ENCODE results near the gene RITA1. TPM values are rescaled to one million over a fixed set of nuclear protein-coding genes. Genes with fewer than 3 reads are reported as not detected.
A peak's percentile ranks its signal among the peaks of the same experiment; 100 is the strongest.

Gene RITA1
- total and polyA plus RNA-seq, 2 donors from 2014 or later: 14.6 to 31.6 TPM

- DNase-seq (no peak), FAIRE-seq (no peak)
- intact Hi-C loops (cut with DNase I): no loop called here
- peaks cover 0 to under 1% (median 0%) of the 10 kb centered on the region in 3 donors for H3K9me3 ChIP-seq (ENCODE audit: control insufficient read depth in 2 of 3, insufficient read depth in 1 of 3, low read length in 3 of 3)
- no peak for TF ChIP-seq CTCF (IDR thresholded peaks at IDR 0.05; ENCODE audit: borderline replicate concordance, extremely low read depth, insufficient read depth)
- H3K27me3 ChIP-seq (ENCODE audit: control insufficient read depth, insufficient read depth, low read length): peaks cover 2% of the 10 kb centered on the region
- peaks cover 0 to 7% (median 0%) of the 10 kb centered on the region in 3 donors for H3K4me1 ChIP-seq (ENCODE audit: control insufficient read depth in 2 of 3, insufficient read depth in 2 of 3, low read depth in 1 of 3, low read length in 3 of 3)
- no peak overlapping the region for H3K27ac ChIP-seq (ENCODE audit: low read depth in 2 of 2, low read length in 2 of 2)
- no peak overlapping the region for H3K9ac ChIP-seq (ENCODE audit: low read length in 3 of 3)
- H3K4me3 ChIP-seq (ENCODE audit: low read length in 3 of 3): peak overlapping the region in 1 of 3 donors; percentile 44
- no peaks in the 10 kb centered on the region for H3K36me3 ChIP-seq (ENCODE audit: control insufficient read depth in 2 of 3, insufficient read depth in 3 of 3, low read length in 3 of 3)
Measured at GRCh38 chr12:113152196-113152834, 33.2 kb upstream of the RITA1 start.

GRCh38 chr12:113152835-113153814 lies 32.4 kb upstream of the RITA1 start:
- DNase-seq (peak; percentile 78 to 90 (median 89)), FAIRE-seq (no peak)
- TF ChIP-seq CTCF (IDR thresholded peaks at IDR 0.05; ENCODE audit: borderline replicate concordance, extremely low read depth, insufficient read depth): peak; percentile 66
- Histone ChIP-seq H3K27me3 (ENCODE audit: control insufficient read depth, insufficient read depth, low read length) (peaks cover 2% of the 10 kb centered on the region), H3K27ac (ENCODE audit: low read depth in 2 of 2, low read length in 2 of 2) (no peak overlapping the region), H3K9me3 (ENCODE audit: control insufficient read depth in 2 of 3, insufficient read depth in 1 of 3, low read length in 3 of 3) (no peaks in the 10 kb centered on the region), H3K4me3 (ENCODE audit: low read length in 3 of 3) (peak overlapping the region in 1 of 3 donors; percentile 44), H3K4me1 (ENCODE audit: control insufficient read depth in 2 of 3, insufficient read depth in 2 of 3, low read depth in 1 of 3, low read length in 3 of 3) (peaks cover 0 to 7% (median 0%) of the 10 kb centered on the region in 3 donors), H3K36me3 (ENCODE audit: control insufficient read depth in 2 of 3, insufficient read depth in 3 of 3, low read length in 3 of 3) (peaks cover 0 to 5% (median 0%) of the 10 kb centered on the region in 3 donors), H3K9ac (ENCODE audit: low read length in 3 of 3) (peak overlapping the region in 1 of 3 donors; percentile 26)
- intact Hi-C loops (cut with DNase I): no loop called here

DNA sequence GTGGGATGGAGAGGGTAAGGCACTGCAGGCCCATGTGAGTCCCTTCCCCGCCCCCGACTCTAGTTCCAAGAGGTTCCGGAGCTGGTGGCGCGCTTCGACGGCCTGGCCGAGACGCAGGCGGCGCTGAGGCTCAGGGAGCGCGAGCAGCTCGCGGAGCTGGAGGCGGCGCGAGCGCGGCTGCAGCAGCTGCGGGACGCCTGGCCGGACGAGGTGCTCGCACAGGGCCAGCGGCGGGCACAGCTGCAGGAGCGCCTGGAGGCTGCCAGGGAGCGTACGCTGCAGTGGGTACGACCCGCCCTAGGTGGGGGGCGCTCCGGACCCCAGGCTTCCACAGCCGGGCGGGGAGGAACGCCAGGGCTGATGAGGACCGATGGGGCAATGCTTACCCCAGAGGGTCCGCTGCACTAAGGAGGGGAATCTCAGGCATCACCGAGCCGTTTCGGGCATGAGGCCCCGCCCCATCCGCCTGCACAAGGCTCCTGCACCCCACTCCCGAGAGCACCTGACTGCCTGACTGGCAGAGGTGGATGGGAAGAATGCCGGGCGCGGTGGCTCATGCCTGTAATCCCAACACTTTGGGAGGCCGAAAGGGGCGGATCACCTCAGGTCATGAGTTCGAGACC lies 31.1 kb upstream of the RITA1 start:
- intact Hi-C loops (cut with DNase I): no loop called here
- Histone ChIP-seq H3K4me3 (ENCODE audit: low read length in 3 of 3) (no peak overlapping the region), H3K9me3 (ENCODE audit: control insufficient read depth in 2 of 3, insufficient read depth in 1 of 3, low read length in 3 of 3) (no peaks in the 10 kb centered on the region), H3K27ac (ENCODE audit: low read depth in 2 of 2, low read length in 2 of 2) (no peak overlapping the region), H3K9ac (ENCODE audit: low read length in 3 of 3) (no peak overlapping the region), H3K27me3 (ENCODE audit: control insufficient read depth, insufficient read depth, low read length) (peaks cover 2% of the 10 kb centered on the region), H3K4me1 (ENCODE audit: control insufficient read depth in 2 of 3, insufficient read depth in 2 of 3, low read depth in 1 of 3, low read length in 3 of 3) (peaks cover 0 to 7% (median 0%) of the 10 kb centered on the region in 3 donors), H3K36me3 (ENCODE audit: control insufficient read depth in 2 of 3, insufficient read depth in 3 of 3, low read length in 3 of 3) (peaks cover 0 to 16% (median 7%) of the 10 kb centered on the region in 3 donors)
- no peak for TF ChIP-seq CTCF (IDR thresholded peaks at IDR 0.05; ENCODE audit: borderline replicate concordance, extremely low read depth, insufficient read depth)
- DNase-seq (peak in 4 of 5 donors; percentile 49 to 77 (median 68)), FAIRE-seq (no peak)

Data from kidney (tissue), 14 donors.